ENCODE measurements around the gene SERPINB10.
A peak's percentile ranks its signal among the peaks of the same experiment; 100 is the strongest.

The SERPINB10 gene

GRCh38 chr18:63980027-63980426 lies 72.3 kb downstream of the SERPINB10 start:
- no peak overlapping the region for H3K4me3 ChIP-seq (ENCODE audit: low read depth, low read length)
- no peak for DNase-seq (ENCODE audit: low read depth)
- TF ChIP-seq POLR2A (IDR thresholded peaks at IDR 0.05; ENCODE audit: extremely low read depth, insufficient read length) (no peak), MYC (IDR thresholded peaks at IDR 0.05; ENCODE audit: low read depth, low read length) (no peak)
- TF ChIP-seq, protein P1, sequence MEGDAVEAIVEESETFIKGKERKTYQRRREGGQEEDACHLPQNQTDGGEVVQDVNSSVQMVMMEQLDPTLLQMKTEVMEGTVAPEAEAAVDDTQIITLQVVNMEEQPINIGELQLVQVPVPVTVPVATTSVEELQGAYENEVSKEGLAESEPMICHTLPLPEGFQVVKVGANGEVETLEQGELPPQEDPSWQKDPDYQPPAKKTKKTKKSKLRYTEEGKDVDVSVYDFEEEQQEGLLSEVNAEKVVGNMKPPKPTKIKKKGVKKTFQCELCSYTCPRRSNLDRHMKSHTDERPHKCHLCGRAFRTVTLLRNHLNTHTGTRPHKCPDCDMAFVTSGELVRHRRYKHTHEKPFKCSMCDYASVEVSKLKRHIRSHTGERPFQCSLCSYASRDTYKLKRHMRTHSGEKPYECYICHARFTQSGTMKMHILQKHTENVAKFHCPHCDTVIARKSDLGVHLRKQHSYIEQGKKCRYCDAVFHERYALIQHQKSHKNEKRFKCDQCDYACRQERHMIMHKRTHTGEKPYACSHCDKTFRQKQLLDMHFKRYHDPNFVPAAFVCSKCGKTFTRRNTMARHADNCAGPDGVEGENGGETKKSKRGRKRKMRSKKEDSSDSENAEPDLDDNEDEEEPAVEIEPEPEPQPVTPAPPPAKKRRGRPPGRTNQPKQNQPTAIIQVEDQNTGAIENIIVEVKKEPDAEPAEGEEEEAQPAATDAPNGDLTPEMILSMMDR (IDR thresholded peaks at IDR 0.05; ENCODE audit: low read depth, low read length), result no peak
- TF ChIP-seq, protein P2, sequence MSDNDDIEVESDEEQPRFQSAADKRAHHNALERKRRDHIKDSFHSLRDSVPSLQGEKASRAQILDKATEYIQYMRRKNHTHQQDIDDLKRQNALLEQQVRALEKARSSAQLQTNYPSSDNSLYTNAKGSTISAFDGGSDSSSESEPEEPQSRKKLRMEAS (IDR thresholded peaks at IDR 0.05; ENCODE audit: low read depth, low read length), result no peak

DNA sequence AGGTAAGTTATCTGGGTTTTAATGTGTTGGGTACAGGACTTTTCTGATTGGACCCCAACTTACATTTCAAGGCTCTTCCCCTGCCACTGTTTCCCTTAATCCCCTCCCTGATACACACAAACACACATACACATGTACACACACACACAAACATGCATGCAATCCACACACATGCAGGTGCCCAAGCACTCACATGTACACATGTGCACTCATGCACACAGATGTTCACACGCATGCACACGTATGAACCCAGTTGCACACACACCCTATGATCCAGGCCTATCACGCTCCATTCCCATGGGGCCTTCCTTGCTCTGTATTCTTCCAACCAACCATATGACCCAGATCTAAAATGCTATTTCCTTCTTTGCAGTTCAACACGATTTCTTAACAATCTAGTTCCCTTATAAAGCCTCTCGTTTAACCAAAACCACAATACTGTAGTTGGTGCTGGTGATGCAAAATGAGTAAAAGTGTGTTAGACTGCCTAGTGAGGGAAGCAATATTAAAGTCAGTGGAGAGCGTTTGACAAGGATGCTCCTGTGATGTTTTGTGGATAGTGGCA lies 73.2 kb downstream of the SERPINB10 start:
- no peak overlapping the region for H3K4me3 ChIP-seq (ENCODE audit: low read depth, low read length)
- peak; percentile 78 for DNase-seq (ENCODE audit: low read depth)
- TF ChIP-seq, protein P2 (IDR thresholded peaks at IDR 0.05; ENCODE audit: low read depth, low read length), result no peak
- TF ChIP-seq POLR2A (IDR thresholded peaks at IDR 0.05; ENCODE audit: extremely low read depth, insufficient read length), result no peak
- TF ChIP-seq, protein P1 (IDR thresholded peaks at IDR 0.05; ENCODE audit: low read depth, low read length), result no peak
- no peak for TF ChIP-seq MYC (IDR thresholded peaks at IDR 0.05; ENCODE audit: low read depth, low read length)

DNA sequence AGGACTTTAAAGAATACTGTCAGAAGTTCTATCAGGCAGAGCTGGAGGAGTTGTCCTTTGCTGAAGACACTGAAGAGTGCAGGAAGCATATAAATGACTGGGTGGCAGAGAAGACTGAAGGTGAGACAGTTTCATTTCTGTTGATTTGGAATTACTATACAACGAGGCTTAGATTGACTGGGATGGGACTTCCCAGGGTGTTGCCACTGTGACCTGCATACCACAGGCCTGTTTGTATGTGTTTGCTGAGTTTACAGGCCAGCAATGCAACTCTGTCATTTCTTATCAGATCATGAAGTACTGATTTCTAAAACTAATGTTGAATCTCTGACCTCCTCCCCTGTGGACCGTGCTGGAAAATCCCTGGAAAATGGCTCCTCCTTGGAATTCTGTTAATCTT lies 74.0 kb downstream of the SERPINB10 start:
- DNase-seq (ENCODE audit: low read depth), result no peak
- TF ChIP-seq MYC (IDR thresholded peaks at IDR 0.05; ENCODE audit: low read depth, low read length) (no peak), POLR2A (IDR thresholded peaks at IDR 0.05; ENCODE audit: extremely low read depth, insufficient read length) (no peak)
- TF ChIP-seq, protein P1 (IDR thresholded peaks at IDR 0.05; ENCODE audit: low read depth, low read length), result no peak
- TF ChIP-seq, protein P2 (IDR thresholded peaks at IDR 0.05; ENCODE audit: low read depth, low read length), result no peak
- no peak overlapping the region for H3K4me3 ChIP-seq (ENCODE audit: low read depth, low read length)

GRCh38 chr18:63982361-63982760 lies 74.6 kb downstream of the SERPINB10 start:
- TF ChIP-seq, protein P1 (IDR thresholded peaks at IDR 0.05; ENCODE audit: low read depth, low read length), result no peak
- TF ChIP-seq, protein P2 (IDR thresholded peaks at IDR 0.05; ENCODE audit: low read depth, low read length), result no peak
- TF ChIP-seq POLR2A (IDR thresholded peaks at IDR 0.05; ENCODE audit: extremely low read depth, insufficient read length) (no peak), MYC (IDR thresholded peaks at IDR 0.05; ENCODE audit: low read depth, low read length) (no peak)
- H3K4me3 ChIP-seq (ENCODE audit: low read depth, low read length), result no peak overlapping the region
- no peak for DNase-seq (ENCODE audit: low read depth)

Data from NB4 (cell line).